GM18858 (cell line): ENCODE results near the gene TBX18.

Source experiments
- ATAC-seq: cut with Tn5 transposase; IDR thresholded peaks from one replicate; pipeline ENCODE4 v1.9.1; 2021; ENCODE audit not compliant: unreplicated experiment

Gene TBX18

DNA sequence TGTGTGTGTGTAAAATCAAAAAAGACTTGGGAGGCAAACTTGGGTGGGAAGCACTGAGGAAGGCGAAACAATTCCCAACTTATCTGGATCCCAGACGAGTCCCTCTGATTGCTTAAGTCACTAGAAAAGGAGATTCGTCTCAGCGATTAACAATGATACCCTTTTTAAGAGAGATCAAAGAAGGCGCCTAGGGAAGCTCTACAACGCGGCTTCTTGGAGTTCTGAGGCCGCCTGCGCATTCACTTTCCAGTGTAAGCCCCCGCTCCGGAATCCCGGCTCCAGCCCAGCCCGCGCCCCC is 8.7 kb upstream of the TBX18 start:
- no peak for ATAC-seq

DNA sequence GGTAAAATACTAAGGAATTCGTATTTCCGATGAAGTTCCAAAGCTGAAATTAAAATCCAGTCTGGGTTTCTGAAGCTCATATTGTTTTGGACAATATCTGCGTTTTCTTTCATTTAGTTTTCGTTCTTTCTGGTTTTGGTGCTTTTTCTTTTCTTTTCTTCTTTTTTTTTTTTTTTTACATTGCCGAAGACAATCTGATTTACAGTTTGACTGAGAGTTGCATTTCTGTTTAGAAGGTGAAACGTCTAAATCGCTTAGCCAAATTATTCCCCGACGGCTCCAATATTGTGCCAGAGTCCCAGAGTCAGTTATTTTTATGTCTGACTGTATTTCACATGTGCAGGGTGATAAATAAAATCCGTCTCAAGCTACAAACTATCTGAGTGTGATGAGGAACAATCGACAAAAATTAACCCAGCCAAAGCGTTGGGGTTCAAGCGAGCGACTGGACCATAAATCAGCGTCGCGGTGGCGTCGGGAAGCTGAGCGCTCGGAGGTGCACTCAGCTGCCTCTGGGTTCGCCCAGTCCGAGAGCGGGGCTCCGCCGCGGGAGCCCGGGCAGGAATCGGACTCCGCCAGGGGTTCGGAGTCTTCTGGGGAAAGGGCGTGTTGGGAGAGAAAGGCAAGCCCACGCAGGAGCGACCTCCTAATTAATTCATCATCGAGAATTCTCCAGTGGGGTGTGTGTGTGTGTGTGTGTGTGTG is 8.2 kb upstream of the TBX18 start:
- no peak for ATAC-seq

DNA sequence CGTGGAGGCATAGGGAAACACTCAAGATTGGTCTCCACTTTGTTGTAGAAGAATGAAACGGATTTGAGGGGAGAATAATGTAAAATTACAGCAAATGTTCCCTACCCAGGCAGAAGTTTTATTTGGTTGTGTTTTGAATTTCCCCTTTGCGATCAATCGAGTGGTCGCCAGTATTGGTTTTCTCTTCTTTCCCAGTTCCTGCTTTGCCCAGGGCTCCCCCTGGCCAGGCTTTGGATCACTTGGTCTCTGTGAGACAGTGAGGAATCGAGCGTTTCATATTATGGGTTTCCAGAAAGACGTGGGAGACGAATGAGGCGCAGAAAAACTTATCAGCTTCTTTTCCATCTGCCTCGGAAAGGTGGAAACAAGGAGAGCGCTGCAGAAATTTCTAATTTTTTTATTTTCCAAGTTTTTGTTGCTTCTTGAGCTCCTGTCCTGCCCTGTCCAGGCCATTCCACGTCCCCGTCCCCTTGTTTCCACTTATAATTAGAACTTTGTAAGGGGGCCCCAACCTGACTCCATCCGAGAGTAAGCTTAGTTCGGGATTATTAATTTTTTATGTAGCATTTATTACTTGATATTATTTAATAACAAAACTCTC is 7.5 kb upstream of the TBX18 start:
- no peak for ATAC-seq

DNA sequence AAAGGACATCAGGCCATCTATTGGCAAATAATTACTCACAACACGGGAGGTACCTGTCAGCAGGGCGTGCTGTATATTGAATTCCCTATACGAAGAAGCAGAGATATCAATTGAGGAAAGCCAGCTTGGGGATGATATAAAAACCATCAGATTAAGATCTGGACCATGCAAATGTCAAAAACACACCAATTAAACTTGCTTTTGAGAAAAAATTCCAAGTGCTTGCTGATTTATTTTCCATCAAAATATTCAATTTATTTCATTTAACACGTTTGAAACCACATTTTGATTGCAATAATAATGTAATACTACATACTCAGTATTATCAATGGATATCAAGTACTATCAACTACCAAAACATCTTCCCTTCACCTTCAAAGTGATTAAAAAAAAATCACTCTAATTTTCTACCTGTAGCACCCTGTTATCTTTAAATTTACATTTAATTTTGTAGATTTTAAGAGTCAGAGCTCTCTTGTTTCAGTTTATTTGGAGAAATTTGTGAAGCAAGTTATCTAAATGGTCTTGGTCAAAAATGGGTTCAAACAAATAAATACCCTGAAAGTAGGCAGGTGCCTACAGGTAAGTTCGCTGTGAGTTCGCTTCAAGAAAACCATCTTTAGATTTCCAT is 6.8 kb upstream of the TBX18 start:
- ATAC-seq, result no peak

DNA sequence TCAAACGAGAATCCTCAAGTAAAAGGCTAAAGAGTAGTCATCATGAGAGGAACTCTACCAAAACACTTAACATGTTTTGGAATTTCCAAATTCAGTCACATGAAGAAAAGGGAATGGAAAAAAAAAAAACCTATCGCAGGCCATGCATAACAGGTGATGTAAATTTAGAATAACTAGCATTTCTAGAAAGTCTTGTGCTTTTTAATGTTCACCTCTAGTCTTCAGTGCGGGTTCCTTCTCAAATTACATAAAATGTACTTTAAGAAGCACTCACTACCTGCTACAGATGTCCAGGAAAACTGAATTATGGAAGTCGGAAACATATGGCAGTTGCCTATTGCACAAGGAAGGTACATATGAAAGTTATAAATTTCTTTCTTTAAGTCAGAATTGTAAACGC is 6.1 kb upstream of the TBX18 start:
- no peak for ATAC-seq

DNA sequence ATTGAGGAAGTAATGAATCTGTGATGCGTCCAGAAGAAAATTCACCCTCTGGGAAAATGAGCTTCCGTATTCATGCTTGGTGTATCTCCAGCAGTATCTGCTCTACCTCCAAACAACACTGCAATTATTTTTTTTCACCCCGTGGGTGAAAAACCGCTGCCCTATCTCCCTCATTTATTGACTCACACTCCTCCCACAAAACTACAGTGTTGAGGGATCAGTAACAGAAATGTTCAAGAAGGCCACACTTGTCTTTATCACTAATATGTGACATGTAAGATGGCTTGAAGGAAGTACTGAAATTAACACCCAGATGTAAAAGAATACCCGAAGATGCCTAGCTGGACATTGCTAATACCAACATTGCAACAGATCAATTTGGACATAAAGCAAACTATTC is 4.9 kb upstream of the TBX18 start:
- ATAC-seq, result no peak

DNA sequence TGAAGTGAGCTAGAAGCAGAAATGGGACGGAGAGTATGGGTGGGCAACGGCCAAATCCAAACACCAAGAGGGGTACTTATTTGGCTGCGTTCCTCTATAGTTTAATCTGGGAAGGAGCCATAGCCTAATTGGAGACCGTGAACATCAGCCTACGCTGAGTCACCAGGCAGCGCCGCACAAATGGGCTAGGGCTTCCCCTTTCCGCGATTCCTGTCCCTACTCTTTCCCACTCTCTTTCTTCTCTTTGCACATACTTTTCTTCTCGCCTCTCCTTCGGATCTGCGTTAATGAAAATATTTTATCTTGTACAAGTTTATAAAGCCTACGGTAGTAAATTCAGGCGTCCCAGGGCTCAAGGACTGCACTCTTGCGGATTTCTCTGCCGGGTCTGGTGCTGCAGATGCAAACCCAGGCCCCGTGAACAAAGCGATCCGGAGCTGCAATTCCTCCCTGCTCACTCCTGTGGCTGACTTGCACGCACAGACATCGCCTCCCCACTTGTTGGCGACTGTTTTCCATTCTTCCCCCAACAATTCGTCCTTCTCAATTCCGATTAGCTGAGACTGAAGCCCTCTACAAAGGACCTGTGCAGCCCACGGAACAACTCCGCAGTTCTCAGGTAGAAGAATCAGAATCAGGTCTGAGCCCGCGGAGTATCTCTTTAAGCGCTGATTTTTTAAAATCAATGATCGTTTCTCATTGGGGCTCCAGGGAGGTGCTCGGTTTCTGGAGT is 4.2 kb upstream of the TBX18 start:
- ATAC-seq, result no peak

DNA sequence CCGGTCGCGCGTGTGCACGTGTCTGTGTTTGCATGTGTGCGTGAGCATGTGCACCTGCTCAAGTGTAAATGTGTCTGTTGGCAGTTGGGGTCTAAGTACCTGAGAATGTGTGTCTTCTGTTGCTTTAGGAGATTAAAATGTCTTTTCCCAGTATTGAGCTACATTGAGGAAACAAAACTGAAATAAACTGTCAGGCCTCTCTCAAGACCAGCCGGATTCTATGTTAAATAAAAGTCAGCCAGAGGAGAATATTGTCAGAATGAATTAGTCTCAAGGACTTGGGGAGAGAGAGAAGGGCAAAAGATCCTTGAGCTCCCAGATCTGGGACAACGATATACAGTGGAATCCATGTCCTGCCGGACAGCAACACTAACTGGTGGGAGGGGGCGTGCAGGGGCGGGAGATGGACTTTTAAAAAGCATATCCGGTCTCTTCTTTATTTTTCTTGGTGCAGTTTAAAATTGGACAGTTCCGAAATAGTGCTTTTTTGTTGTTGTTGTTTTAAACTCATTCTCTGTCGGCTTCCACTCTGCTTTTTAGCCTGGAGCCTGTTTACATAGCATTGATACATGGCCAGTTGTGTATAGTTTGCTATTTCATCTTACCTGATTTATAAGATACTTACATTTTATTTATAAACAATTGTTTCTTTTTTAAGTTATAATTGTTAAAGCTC is 3.3 kb upstream of the TBX18 start:
- no peak for ATAC-seq

DNA sequence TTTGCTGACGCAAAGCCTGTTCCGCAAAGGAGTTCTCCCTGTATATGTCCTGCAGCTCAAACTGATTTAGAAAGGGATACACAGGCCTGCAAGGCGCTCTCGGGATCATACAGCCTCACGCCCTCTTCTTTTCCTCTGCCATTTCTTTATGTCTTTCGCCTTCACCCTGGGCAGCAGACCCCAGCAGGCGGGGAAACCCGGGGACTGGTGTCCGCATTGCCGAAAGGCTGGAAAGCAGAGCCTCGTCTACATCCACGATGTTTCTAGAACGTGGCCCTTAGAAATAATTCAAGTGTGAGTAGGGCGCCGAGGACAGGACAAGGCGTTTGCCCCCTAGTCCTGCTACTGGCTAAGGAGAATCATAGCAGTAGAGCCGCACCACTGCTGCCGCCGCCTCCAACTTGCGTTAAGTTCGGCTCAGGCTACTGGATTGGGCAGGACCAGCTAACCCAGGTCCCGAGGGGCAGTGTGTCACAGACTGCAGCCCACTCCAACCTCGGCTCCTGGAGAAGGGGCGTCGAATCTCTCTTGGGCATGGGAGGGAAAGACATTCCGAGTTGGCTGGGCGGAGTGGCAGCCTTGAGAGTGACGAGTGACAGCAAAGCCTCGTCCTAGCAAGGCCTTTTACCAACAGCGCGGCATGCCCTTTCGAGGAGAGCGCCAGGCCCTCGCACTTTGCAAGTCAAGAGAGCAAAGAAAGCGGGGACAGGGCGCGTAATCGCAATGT is 2.6 kb upstream of the TBX18 start:
- ATAC-seq, result no peak

DNA sequence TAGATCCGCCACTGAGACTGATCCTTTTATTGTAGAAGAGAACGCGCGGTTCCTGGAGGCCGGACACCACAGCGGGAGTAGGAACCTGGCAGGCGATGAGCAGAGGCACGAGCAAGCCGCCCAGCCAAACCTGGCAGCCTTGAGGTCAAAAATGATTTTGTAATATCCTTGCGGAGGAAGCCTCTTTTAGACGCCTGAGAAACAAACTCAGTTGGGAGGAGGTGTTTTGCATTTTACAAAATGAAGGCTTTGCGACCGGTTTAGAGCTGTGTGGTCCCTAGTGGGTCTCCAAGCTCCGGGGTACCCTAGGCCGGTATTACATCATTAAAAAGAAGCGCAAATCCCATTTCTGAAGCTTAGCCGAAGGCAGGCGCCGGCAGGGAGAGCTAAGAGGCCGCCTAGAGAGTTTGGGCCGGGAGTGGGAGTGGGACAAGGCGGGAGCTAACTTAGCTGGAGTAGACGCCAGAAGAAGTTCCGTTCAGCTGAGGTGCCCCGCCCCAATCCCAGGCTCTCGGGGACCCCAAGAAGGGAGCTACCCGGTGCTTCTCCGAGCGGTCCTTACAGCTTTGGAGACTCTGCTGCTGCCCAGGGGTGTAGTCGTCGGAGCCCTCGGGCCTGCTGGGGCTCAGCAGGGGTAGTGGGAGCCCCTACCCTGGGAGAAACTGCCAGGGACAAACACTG is 1.9 kb upstream of the TBX18 start:
- no peak for ATAC-seq

DNA sequence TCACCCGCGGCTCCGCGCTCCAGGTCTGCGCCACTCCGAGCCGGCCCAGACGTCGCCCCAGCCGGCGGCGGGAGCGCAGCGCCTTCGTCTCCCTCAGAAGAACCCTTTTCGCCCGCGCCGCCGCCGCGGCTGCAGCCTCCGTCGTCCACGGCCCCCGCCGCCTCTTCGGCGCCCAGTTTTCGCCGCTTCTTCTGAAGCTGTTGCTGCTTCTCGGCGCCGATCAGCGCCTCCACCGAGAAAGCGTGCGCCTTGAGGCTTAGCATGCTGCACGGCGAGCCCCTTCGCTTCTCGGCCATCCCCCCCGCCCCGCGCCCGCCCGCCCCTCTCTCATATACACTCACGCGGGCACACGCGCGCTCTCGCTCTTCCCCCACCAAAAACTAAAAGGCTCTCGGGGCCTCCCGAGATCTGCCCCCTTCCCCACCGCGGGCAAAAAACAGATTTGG is 489 bp downstream of the TBX18 start:
- no peak for ATAC-seq

DNA sequence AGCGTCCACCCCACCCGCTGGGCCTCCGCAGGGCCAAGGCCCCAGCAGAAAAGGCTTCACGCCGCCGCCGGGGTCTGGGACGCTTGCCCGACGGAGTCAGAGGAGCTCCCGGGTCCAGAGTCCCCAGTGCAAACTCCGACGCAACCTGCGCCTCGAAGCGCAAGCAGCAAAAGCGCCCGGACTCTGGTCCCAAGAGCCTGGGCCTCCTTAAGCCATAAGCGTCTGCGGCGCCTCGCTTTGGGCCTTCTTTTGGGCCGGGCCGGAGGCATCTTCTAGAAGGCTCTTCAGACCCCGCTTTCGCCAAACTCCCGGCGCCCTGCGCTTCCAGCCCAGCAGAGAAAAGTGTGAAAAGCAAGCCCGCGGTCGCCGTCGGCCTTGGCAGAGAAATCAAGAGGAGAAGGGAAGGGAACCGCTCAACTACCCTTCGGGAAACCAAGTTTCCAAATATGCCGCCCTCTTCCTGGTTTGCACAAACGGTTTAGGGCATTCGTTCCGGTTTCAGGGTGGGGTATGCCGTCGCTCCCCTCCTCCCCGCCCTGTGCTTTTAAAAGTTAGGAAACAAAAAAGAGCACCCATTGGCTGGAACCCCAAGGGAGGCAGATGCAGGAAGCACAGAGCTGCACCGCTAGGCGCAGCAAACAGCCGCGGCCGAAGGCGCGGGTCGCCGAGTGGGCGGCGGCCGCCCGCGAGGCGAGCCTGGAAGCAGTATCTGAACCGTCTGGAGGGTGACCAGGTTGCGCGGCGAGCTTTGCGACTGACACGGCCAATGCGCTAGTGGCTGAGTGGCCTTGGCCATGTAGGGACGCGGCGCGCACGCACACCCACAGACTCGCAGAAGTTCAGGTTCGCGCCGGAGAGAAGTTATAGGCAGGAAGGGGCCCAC is 1.2 kb downstream of the TBX18 start:
- ATAC-seq, result no peak

DNA sequence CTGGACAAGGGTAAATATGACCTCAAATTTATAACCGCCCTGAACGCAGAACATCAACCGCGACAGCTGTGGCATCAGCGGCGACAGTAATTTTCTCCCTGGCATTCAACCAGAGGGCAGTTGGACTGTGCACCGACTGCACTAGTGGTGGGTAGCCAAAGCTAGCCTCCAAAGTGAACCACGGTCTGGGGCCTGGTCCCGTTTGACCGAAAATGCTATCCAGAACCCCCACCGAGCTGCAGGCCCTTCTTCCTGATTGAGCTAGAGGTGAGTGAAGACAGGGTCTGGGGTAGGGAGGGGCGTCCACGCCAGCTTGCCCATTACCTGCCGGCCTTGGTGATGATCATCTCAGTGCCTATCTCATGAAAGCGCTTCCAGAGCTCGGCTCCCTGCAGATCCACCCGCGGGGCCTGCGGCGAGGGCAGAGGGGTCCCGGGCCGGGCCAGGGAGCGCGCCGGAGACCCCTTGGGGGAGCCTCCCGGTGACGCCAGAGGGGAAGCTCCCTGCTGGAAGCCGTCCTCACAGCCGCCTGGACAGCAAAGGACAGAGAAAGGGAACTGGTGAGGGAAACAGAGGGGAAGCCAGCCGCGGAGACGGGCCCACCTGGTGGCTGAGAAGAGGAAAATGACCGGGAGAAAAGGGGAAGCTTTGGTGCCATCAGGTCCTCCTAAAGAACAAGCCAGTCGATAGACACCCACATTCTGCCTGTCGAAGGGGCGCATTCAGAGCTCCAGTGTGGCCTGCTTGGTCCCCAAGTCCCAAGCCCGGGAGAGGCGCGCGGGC is 2.0 kb downstream of the TBX18 start:
- ATAC-seq, result no peak

DNA sequence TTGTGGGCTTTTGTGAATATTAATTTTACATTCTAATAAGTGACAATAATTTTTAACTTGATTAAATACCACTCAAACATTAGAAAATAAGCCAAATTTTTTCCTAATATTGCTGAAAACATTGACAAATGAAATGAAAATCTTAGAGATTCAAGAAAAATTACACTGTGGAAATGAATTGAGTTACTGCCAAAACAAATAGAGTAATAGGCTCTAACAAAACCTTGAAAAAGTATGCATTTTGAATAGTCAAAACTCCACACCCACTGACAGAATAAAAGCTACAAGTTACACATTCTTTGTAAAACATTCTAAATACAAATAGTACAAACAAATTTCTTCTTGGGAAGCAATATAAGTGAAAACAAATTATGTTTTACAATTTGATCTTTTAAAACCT is 5.9 kb downstream of the TBX18 start:
- no peak for ATAC-seq

DNA sequence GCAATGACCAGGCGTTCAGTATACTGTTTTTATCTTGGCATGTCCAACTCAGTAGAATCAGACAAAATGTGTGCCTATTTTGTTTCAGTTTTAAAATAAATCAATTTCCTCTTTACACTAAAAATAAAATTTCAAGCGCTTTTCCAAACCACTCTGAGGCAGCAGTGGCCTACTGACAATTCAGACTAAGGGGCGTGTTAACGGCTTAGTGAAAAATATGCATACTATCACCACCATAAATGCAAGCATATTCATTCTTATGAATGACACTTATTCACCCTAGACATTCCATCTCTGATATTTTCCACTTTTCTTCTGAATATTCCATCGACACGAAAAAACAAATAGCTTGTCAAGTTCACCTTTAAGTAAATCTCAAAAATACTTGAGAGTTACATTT is 7.5 kb downstream of the TBX18 start:
- ATAC-seq, result no peak

DNA sequence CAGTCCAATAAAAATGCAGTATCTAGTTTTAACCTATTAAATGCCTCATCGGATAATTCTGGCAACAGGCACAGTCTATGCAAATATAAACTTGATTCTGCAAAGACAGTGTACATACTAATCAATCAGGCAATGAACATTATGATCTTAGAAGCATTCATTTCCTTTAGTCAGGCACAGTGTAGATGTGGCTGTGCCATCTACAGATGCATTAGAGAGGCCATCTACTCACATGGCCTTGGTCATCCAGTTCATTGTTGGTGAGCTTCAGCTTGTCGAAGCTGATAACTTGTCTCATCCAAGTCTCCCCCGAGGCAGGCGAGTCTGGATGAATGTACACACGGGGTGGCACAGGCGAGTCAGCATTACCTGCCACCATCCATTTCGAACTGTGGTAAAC is 7.9 kb downstream of the TBX18 start:
- ATAC-seq, result no peak

DNA sequence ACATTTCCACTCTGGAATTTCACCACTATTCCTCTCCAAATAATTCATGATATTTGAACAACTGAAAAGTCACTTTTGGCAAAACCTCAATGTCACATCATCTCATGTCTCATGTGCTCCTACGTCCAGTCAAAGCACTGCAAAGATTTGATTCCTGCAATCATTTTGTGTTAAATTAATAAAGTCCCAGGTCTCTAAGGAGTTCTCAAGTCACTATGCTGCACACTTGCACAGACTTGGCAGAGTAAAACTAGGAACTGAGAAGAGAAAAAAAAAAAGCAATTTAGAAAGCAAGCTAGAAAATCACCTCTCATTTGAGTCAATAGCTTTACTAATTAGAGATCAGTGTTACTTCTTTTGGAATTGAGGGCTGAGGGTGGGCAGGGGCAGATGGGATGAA is 11.2 kb downstream of the TBX18 start:
- no peak for ATAC-seq

DNA sequence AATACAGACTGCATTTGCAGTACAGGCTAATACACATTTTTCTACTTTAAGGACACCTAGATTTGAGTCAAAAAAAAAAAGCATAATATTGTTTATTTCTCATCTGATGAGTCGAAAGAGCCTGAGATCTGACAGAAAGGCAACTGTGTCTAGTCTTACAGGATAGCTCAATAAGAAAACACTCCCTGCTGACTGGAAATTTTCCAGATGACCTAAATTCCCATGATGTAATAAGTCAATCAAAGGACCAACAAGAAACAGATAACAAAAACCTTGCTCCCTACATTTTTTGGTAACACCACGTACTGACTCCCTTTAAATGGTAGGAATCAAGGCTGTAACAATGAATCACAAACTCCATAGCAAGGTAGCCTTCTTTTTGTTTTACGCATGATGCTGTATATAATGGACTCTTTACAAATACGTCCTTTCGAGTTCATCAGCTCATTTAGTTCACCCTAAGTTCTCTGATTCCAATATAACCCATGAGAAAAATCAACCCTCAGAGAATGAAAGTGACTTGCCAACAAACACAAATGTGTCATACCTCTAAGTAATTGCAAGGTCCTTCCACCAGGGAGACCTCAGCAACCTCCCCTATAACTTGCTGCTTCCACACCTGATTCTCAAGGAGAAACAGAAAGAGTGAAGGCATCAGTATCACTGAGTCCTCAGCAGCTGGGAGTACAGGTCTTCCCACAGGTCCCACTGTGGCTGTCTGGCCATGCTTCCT is 12.1 kb downstream of the TBX18 start:
- ATAC-seq, result no peak
